HL-60 (cell line): ENCODE measurements around the gene C1orf21.

Experiments used
- GABPA ChIP-seq: IDR thresholded peaks from 2 replicates; pipeline ENCODE4 v1.6.1; 2012; ENCODE audit warnings: low read depth
- POLR2AphosphoS5 ChIP-seq: IDR thresholded peaks from 2 replicates; pipeline ENCODE4 v1.6.1; 2012; ENCODE audit warnings: low read depth
- SPI1 ChIP-seq: IDR thresholded peaks from 2 replicates; pipeline ENCODE4 v1.6.1; 2012; ENCODE audit warnings: low read depth, mild to moderate bottlenecking, borderline replicate concordance
- TF ChIP-seq, protein P1 (sequence below): IDR thresholded peaks from one replicate; pipeline ENCODE4 v1.5.1; 2011; ENCODE audit warnings: low read length, control low read depth, inconsistent platforms; ENCODE audit not compliant: insufficient read depth

DNA sequence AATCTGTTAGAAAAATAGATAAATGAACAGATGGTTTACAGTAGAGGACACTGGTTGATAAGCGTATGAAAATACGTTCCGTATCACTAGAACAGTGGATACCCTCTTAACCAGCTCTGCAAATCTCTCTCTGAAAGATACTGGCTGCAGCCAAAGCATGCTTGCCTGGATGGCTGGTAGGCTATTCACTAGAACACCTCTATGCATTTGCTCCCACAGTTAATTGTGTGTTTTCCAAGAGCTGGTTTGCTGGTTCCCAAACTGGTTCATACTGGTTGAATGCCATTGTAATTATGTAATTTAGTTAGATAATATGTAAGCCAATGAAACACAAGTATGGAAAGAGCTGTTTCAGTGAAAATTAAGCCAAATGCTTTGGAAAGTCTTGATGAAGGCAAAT is 126.6 kb downstream of the C1orf21 start:
- TF ChIP-seq GABPA (no peak), SPI1 (no peak), POLR2AphosphoS5 (no peak)
- TF ChIP-seq, protein P1, sequence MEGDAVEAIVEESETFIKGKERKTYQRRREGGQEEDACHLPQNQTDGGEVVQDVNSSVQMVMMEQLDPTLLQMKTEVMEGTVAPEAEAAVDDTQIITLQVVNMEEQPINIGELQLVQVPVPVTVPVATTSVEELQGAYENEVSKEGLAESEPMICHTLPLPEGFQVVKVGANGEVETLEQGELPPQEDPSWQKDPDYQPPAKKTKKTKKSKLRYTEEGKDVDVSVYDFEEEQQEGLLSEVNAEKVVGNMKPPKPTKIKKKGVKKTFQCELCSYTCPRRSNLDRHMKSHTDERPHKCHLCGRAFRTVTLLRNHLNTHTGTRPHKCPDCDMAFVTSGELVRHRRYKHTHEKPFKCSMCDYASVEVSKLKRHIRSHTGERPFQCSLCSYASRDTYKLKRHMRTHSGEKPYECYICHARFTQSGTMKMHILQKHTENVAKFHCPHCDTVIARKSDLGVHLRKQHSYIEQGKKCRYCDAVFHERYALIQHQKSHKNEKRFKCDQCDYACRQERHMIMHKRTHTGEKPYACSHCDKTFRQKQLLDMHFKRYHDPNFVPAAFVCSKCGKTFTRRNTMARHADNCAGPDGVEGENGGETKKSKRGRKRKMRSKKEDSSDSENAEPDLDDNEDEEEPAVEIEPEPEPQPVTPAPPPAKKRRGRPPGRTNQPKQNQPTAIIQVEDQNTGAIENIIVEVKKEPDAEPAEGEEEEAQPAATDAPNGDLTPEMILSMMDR, result no peak
